ENCODE measurements around the gene PLOD3. TPM values are rescaled to one million over a fixed set of nuclear protein-coding genes. Genes with fewer than 3 reads are reported as not detected.
A peak's percentile ranks its signal among the peaks of the same experiment; 100 is the strongest.

Gene PLOD3
- total and polyA plus RNA-seq, 9 donors: 14.2 to 51.9 (median 38.5) TPM

GRCh38 chr7:101166909-101167644, 50.3 kb downstream of the PLOD3 start:
- intact Hi-C loops (cut with DNase I): loop anchor here in 3 of 4 donors (5.0 to 10.0 kb wide), 3 partner anchors 75 to 272 kb away; partner anchors contain the start of gene ACHE (in 1 of the 3)
- Histone ChIP-seq H3K27ac (no peak overlapping the region), H3K36me3 (no peaks in the 10 kb centered on the region), H3K27me3 (peaks cover 4% of the 10 kb centered on the region), H3K9me3 (no peaks in the 10 kb centered on the region), H3K4me3 (no peak overlapping the region), H3K4me1 (ENCODE audit: insufficient read depth) (peaks cover 15% of the 10 kb centered on the region)
- no peak for TF ChIP-seq POLR2A (IDR thresholded peaks at IDR 0.05)
- no peak for TF ChIP-seq EP300 (IDR thresholded peaks at IDR 0.05)
- TF ChIP-seq CTCF (IDR thresholded peaks at IDR 0.05): no peak
- WGBS, 3 donors: 0 to 1% (median 1%) methylated on average over 18 to 19 of the region's 19 CpGs
- no peak for DNase-seq

- Histone ChIP-seq H3K4me1 (ENCODE audit: insufficient read depth) (peaks cover 15% of the 10 kb centered on the region), H3K27me3 (peaks cover 2% of the 10 kb centered on the region), H3K27ac (no peak overlapping the region), H3K4me3 (no peak overlapping the region), H3K36me3 (no peaks in the 10 kb centered on the region), H3K9me3 (no peaks in the 10 kb centered on the region)
- TF ChIP-seq POLR2A (IDR thresholded peaks at IDR 0.05) (no peak), CTCF (IDR thresholded peaks at IDR 0.05) (no peak), EP300 (IDR thresholded peaks at IDR 0.05) (no peak)
- 0 to 3% (median 2%) methylated on average over 10 to 11 of the region's 11 CpGs for WGBS, 3 donors
- intact Hi-C loops (cut with DNase I): loop anchor here in 3 of 4 donors (5.0 to 10.0 kb wide), 3 partner anchors 76 to 272 kb away; partner anchors contain the start of gene ACHE (in 1 of the 3)
- DNase-seq: no peak
Observed at GRCh38 chr7:101166648-101166908, 50.8 kb downstream of the PLOD3 start.

GRCh38 chr7:101165958-101166647, 51.3 kb downstream of the PLOD3 start:
- WGBS, 3 donors: 0 to 1% (median 1%) methylated on average over 37 to 38 of the region's 38 CpGs
- Histone ChIP-seq H3K9me3 (no peaks in the 10 kb centered on the region), H3K4me3 (no peak overlapping the region), H3K36me3 (no peaks in the 10 kb centered on the region), H3K4me1 (ENCODE audit: insufficient read depth) (peaks cover 15% of the 10 kb centered on the region), H3K27ac (no peak overlapping the region), H3K27me3 (peaks cover 2% of the 10 kb centered on the region)
- intact Hi-C loops (cut with DNase I): loop anchor here in 3 of 4 donors (5.0 to 10.0 kb wide), 3 partner anchors 76 to 271 kb away; partner anchors contain the start of gene ACHE (in 1 of the 3)
- DNase-seq: no peak
- no peak for TF ChIP-seq CTCF (IDR thresholded peaks at IDR 0.05)
- no peak for TF ChIP-seq POLR2A (IDR thresholded peaks at IDR 0.05)

- H3K27ac ChIP-seq: no peak within 1 kb of the TSS
- peak; percentile 78 to 93 (median 88) for DNase-seq
- peaks cover 2% of the 10 kb centered on the region for H3K27me3 ChIP-seq
- intact Hi-C loops (cut with DNase I): loop anchor here in 3 of 4 donors (5.0 to 10.0 kb wide), 3 partner anchors 77 to 271 kb away; partner anchors contain the start of gene ACHE (in 1 of the 3)
- TF ChIP-seq EP300 (IDR thresholded peaks at IDR 0.05): no peak
- TF ChIP-seq CTCF (IDR thresholded peaks at IDR 0.05): no peak
- TF ChIP-seq POLR2A (IDR thresholded peaks at IDR 0.05): no peak
- no peak within 1 kb of the TSS for H3K4me3 ChIP-seq
- WGBS, 3 donors: 1 to 2% (median 1%) methylated on average over 69 to 74 of the region's 74 CpGs
- peaks cover 15% of the 10 kb centered on the region for H3K4me1 ChIP-seq (ENCODE audit: insufficient read depth)
- H3K36me3 ChIP-seq: no peaks in the 10 kb centered on the region
- no peaks in the 10 kb centered on the region for H3K9me3 ChIP-seq
Observed at GRCh38 chr7:101165075-101165957, 52.1 kb downstream of the PLOD3 start, which contains the start of gene VGF. Gene VGF, minus strand, starts transcription at chr7:101165569. Its CDS starts 726 bp downstream, at chr7:101164843.
